ENCODE results near the gene WDR45. TPM values are rescaled to one million over a fixed set of nuclear protein-coding genes. Genes with fewer than 3 reads are reported as not detected.

WDR45 gene
- total RNA-seq, 4 donors from 2014 or later = 65.8 to 122 (median 86.8) TPM

- WGBS = 78% methylated on average over 4 of the region's 4 CpGs
- no peak overlapping the region for H3K4me3 ChIP-seq
- TF ChIP-seq EP300 (IDR thresholded peaks at IDR 0.05) = no peak
- no peak for TF ChIP-seq POLR2AphosphoS5 (IDR thresholded peaks at IDR 0.05)
- TF ChIP-seq CTCF (IDR thresholded peaks at IDR 0.05) = no peak
- no peak for TF ChIP-seq POLR2A (IDR thresholded peaks at IDR 0.05)
- H3K27ac ChIP-seq = no peak overlapping the region
- peaks cover 11% of the 10 kb centered on the region for H3K36me3 ChIP-seq
- H3K27me3 ChIP-seq = no peaks in the 10 kb centered on the region
- no peaks in the 10 kb centered on the region for H3K9me3 ChIP-seq
- no peak for DNase-seq (ENCODE audit: low spot score in 2 of 2)
- H3K4me1 ChIP-seq = peaks cover 14% of the 10 kb centered on the region
Measured at GRCh38 chrX:49070988-49071387, 8.7 kb downstream of the WDR45 start.

GRCh38 chrX:49069038-49069437 is 10.6 kb downstream of the WDR45 start:
- Histone ChIP-seq H3K4me1 (peaks cover 14% of the 10 kb centered on the region), H3K4me3 (no peak overlapping the region), H3K27me3 (no peaks in the 10 kb centered on the region), H3K36me3 (peaks cover 24% of the 10 kb centered on the region), H3K9me3 (no peaks in the 10 kb centered on the region), H3K27ac (no peak overlapping the region)
- TF ChIP-seq EP300 (IDR thresholded peaks at IDR 0.05) = no peak
- TF ChIP-seq POLR2A (IDR thresholded peaks at IDR 0.05) = no peak
- no peak for TF ChIP-seq POLR2AphosphoS5 (IDR thresholded peaks at IDR 0.05)
- TF ChIP-seq CTCF (IDR thresholded peaks at IDR 0.05) = no peak
- 88% methylated on average over 8 of the region's 11 CpGs for WGBS
- DNase-seq (ENCODE audit: low spot score in 2 of 2) = no peak

GRCh38 chrX:49067285-49068120 is 12.2 kb downstream of the WDR45 start:
- 90% methylated on average over 12 of the region's 41 CpGs for WGBS
- TF ChIP-seq EP300 (IDR thresholded peaks at IDR 0.05) = no peak
- no peak for TF ChIP-seq CTCF (IDR thresholded peaks at IDR 0.05)
- TF ChIP-seq POLR2AphosphoS5 (IDR thresholded peaks at IDR 0.05) = no peak
- TF ChIP-seq POLR2A (IDR thresholded peaks at IDR 0.05) = no peak
- Histone ChIP-seq H3K27me3 (no peaks in the 10 kb centered on the region), H3K36me3 (peaks cover 25% of the 10 kb centered on the region), H3K27ac (no peak overlapping the region), H3K4me1 (peaks cover 4% of the 10 kb centered on the region), H3K4me3 (no peak overlapping the region), H3K9me3 (no peaks in the 10 kb centered on the region)
- no peak for DNase-seq (ENCODE audit: low spot score in 2 of 2)

GRCh38 chrX:49066690-49067089 is 13.0 kb downstream of the WDR45 start:
- no peak overlapping the region for H3K4me3 ChIP-seq
- no peaks in the 10 kb centered on the region for H3K4me1 ChIP-seq
- H3K9me3 ChIP-seq = no peaks in the 10 kb centered on the region
- 72% methylated on average over 9 of the region's 9 CpGs for WGBS
- H3K36me3 ChIP-seq = peaks cover 32% of the 10 kb centered on the region
- no peak for TF ChIP-seq CTCF (IDR thresholded peaks at IDR 0.05)
- no peak for TF ChIP-seq POLR2AphosphoS5 (IDR thresholded peaks at IDR 0.05)
- TF ChIP-seq EP300 (IDR thresholded peaks at IDR 0.05) = no peak
- TF ChIP-seq POLR2A (IDR thresholded peaks at IDR 0.05) = no peak
- DNase-seq (ENCODE audit: low spot score in 2 of 2) = no peak
- no peak overlapping the region for H3K27ac ChIP-seq
- H3K27me3 ChIP-seq = no peaks in the 10 kb centered on the region

GRCh38 chrX:49066278-49066677 is 13.4 kb downstream of the WDR45 start:
- Histone ChIP-seq H3K36me3 (peaks cover 32% of the 10 kb centered on the region), H3K27me3 (no peaks in the 10 kb centered on the region), H3K4me1 (no peaks in the 10 kb centered on the region), H3K4me3 (no peak overlapping the region), H3K9me3 (no peaks in the 10 kb centered on the region), H3K27ac (no peak overlapping the region)
- TF ChIP-seq POLR2AphosphoS5 (IDR thresholded peaks at IDR 0.05) = no peak
- no peak for TF ChIP-seq EP300 (IDR thresholded peaks at IDR 0.05)
- no peak for TF ChIP-seq CTCF (IDR thresholded peaks at IDR 0.05)
- no peak for TF ChIP-seq POLR2A (IDR thresholded peaks at IDR 0.05)
- DNase-seq (ENCODE audit: low spot score in 2 of 2) = no peak
- WGBS = 78% methylated on average over 2 of the region's 2 CpGs
